Measurements from ENCODE around the gene ZNF281.

Gene ZNF281

DNA sequence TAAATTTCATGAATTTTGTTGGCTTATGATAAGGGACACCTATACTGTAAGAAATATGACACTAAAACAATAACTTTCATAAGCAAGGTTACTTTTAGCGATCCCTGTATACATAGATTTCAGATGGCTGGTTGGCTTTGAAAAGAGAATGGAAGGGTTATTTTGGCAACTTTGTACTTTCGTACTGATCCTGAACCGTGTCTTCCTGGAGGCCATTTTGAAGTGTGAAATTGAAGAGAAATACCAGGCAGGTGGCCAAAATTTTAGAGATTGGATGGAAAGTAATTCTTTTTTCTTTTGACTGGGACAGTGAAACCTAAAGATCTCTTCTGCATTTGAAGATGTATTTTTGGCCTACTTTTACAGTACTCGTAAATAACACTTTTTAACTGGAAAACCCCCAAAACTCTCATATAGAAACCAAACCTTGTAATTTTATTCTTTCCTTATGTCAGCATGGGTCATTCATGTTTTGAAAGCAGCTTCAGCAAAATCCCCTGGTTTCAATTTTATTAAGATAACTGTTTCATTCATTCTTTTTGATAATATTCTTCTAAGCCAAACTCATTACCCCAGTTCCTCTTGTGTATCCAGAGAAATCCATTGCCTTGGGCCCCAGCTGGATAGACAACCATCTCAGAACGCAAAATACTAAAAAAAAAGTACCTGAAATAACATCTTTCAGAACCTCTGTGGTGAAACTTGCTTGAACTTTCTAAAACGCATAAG, 38.4 kb upstream of the ZNF281 start:
- no peak for DNase-seq (ENCODE audit: low read depth in 2 of 2)
- TF ChIP-seq, protein P1, sequence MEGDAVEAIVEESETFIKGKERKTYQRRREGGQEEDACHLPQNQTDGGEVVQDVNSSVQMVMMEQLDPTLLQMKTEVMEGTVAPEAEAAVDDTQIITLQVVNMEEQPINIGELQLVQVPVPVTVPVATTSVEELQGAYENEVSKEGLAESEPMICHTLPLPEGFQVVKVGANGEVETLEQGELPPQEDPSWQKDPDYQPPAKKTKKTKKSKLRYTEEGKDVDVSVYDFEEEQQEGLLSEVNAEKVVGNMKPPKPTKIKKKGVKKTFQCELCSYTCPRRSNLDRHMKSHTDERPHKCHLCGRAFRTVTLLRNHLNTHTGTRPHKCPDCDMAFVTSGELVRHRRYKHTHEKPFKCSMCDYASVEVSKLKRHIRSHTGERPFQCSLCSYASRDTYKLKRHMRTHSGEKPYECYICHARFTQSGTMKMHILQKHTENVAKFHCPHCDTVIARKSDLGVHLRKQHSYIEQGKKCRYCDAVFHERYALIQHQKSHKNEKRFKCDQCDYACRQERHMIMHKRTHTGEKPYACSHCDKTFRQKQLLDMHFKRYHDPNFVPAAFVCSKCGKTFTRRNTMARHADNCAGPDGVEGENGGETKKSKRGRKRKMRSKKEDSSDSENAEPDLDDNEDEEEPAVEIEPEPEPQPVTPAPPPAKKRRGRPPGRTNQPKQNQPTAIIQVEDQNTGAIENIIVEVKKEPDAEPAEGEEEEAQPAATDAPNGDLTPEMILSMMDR (IDR thresholded peaks at IDR 0.05; ENCODE audit: low read depth, low read length): no peak
- no peak overlapping the region for H3K4me3 ChIP-seq (replicated peaks in 1 of 2; ENCODE audit: low read depth in 2 of 2, low read length in 2 of 2)

DNA sequence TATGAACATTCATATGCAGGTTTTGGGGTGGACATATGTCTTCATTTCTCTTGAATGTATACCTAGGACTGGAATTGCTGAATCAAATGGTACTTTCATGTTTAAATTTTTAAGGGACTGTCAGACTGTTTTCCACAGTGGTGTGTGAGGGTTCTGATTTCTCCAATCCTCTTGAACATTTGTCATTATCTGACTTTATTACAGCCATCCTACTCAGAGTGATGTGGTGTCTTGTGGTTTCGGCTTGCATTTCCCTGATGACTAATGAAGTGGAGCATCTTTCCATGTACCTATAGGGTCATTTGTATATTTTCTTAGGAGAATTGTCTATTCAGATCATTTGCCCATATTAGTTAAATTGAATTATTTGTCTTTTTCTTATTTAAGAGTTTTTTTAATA, 35.4 kb upstream of the ZNF281 start:
- peak in 1 of 2 donors; percentile 59 for DNase-seq (ENCODE audit: low read depth in 2 of 2)
- TF ChIP-seq, protein P1 (IDR thresholded peaks at IDR 0.05; ENCODE audit: low read depth, low read length): no peak
- no peak overlapping the region for H3K4me3 ChIP-seq (replicated peaks in 1 of 2; ENCODE audit: low read depth in 2 of 2, low read length in 2 of 2)

DNA sequence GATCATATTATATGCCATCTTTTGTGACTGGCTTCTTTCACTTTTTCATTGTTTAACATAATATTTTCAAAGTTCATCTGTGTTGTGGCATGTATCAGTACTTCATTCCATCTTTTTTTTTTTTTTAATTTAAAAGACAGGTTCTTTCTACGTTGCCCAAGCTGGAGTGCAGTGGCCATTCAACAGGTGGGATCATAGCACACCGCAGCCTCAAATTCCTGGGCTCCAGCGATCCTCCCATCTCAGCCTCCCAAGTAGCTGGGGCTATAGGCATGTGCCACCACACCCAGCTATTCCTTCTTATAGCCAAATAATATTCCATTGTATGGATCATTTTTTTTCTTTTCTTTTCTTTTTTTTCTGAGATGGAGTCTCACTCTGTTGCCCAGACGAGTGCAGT, 34.6 kb upstream of the ZNF281 start:
- TF ChIP-seq, protein P1 (IDR thresholded peaks at IDR 0.05; ENCODE audit: low read depth, low read length): no peak
- H3K4me3 ChIP-seq (replicated peaks in 1 of 2; ENCODE audit: low read depth in 2 of 2, low read length in 2 of 2): no peak overlapping the region

DNA sequence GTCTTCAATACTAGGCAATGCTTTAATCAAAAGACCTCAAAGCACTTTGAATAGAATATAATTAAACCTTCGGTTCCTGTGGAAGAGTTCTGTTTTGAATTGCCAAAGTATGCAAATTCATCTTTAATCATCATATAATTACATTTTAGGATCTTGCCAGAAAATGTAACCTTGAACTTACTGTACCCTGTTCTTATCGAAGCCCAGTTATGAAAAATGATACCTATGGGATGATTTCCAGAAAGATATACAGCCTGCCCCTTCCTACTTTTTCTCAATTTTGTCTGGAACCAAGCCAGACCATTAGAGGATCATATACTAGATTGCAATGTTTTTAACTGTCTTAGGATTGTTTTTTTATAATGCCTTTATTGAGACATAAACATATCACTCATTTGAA, 34.0 kb upstream of the ZNF281 start:
- TF ChIP-seq, protein P1 (IDR thresholded peaks at IDR 0.05; ENCODE audit: low read depth, low read length): no peak
- H3K4me3 ChIP-seq (replicated peaks in 1 of 2; ENCODE audit: low read depth in 2 of 2, low read length in 2 of 2): no peak overlapping the region
- no peak for DNase-seq (ENCODE audit: low read depth in 2 of 2)

More for the DNA sequence above, 34.6 kb upstream of the ZNF281 start:
- no peak for DNase-seq (ENCODE audit: low read depth in 2 of 2)

DNA sequence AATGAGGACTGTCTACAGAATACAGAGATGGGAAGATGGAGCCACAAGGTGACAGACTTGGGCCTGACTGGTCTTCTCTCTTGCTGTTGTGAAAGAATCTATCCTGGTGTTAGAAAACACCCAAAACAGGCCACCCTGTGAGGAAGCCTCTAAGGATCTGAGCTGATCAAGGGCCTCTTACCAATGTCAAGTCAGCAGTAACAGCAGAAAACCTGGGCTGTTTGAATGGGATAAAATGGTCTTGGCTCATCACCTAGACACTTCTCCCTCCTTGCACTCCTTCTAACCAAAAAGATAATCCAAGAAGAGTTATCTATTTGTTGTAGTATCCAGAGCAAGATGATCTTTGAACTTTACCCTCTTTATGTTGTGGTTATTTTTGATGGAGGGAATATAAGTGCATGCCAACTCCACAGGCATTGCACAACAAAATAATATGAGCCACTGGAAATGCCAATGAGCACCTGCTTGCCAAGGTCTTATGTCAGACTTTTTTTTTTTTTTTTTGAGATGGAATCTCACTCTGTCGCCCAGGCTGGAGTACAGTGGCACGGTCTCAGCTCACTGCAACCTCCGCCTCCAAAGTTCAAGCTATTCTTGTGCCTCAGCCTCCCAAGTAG, 32.8 kb upstream of the ZNF281 start:
- DNase-seq (ENCODE audit: low read depth in 2 of 2): no peak
- H3K4me3 ChIP-seq (replicated peaks in 1 of 2; ENCODE audit: low read depth in 2 of 2, low read length in 2 of 2): no peak overlapping the region
- TF ChIP-seq, protein P1 (IDR thresholded peaks at IDR 0.05; ENCODE audit: low read depth, low read length): no peak

DNA sequence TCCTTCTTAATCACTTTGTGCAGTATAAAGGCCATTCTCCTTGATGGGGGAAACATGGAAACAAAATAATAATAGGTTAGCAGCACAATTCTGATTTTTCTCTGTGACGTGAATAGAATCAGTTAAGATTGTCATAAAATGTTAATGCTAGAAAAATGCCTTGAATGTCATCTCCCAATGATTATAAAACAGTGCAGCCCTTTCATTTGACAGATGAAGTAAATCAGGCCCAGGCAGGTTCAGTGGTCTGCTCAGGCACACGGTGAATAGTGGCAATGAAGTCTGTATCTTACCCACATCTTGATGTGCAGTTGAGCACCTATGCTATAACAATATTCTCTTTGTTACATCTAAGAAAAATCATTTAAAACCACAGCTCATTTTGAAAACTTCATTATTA, 32.2 kb upstream of the ZNF281 start:
- TF ChIP-seq, protein P1 (IDR thresholded peaks at IDR 0.05; ENCODE audit: low read depth, low read length): no peak

More for the DNA sequence above, 32.2 kb upstream of the ZNF281 start:
- H3K4me3 ChIP-seq (replicated peaks in 1 of 2; ENCODE audit: low read depth in 2 of 2, low read length in 2 of 2): no peak overlapping the region
- DNase-seq (ENCODE audit: low read depth in 2 of 2): no peak
